Stimulated activated CD8-positive, alpha-beta memory T cell treated with anti-CD3 and anti-CD28 coated beads, Interleukin-15, amount 100 ng/mL, for 1 hour (primary cell): Measurements from ENCODE around the gene ESRP2.

Experiments used
- DNase-seq: peaks from one replicate; pipeline ENCODE4 v3.0.0-alpha.2; 2020; ENCODE audit warnings: low read depth

Gene ESRP2

DNA sequence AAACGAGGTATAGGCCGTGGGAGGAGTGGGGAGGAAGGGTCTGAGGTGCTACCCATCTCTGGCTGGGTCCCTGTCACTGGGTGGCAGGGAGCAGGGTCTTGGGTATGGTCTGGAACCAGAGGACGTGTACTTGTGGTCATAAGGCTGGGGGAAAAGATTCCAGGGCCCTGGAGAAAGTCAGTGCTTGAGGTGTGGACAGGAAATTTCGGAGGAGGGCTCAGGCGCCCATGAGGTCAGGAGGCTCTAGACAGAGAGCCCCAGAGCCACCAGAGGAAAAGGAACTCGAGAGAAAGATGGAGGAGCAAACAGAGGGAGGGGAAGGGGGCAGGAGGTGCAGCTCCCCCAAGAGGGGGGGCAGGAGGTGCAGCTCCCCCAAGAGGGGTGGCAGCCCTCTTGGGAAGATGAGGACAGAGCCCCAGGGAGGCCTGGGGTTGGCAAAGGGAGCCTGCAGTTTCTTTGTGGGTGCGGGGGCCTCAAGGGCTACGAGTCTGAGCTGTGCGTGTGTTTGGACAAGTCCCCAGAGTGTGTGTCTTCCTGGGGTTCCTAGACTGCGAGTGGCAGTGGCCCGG, 27.7 kb upstream of the ESRP2 start:
- no peak for DNase-seq

DNA sequence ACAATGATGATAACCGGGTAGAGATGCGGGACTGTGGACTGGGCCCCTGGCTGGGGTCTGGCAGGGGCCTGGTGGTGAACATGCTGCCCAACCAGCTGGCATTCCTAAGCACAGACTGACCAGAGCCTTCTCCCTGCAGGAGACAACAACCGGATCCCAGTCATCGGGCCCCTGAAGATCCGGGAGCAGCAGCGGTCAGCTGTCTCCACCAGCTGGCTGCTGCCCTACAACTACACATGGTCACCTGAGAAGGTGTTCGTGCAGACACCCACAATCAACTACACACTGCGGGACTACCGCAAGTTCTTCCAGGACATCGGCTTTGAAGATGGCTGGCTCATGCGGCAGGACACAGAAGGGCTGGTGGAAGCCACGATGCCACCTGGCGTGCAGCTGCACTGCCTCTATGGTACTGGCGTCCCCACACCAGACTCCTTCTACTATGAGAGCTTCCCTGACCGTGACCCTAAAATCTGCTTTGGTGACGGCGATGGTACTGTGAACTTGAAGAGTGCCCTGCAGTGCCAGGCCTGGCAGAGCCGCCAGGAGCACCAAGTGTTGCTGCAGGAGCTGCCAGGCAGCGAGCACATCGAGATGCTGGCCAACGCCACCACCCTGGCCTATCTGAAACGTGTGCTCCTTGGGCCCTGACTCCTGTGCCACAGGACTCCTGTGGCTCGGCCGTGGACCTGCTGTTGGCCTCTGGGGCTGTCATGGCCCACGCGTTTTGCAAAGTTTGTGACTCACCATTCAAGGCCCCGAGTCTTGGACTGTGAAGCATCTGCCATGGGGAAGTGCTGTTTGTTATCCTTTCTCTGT, 23.3 kb upstream of the ESRP2 start:
- no peak for DNase-seq

GRCh38 chr16:68257906-68258800, 22.2 kb upstream of the ESRP2 start:
- DNase-seq = no peak

DNA sequence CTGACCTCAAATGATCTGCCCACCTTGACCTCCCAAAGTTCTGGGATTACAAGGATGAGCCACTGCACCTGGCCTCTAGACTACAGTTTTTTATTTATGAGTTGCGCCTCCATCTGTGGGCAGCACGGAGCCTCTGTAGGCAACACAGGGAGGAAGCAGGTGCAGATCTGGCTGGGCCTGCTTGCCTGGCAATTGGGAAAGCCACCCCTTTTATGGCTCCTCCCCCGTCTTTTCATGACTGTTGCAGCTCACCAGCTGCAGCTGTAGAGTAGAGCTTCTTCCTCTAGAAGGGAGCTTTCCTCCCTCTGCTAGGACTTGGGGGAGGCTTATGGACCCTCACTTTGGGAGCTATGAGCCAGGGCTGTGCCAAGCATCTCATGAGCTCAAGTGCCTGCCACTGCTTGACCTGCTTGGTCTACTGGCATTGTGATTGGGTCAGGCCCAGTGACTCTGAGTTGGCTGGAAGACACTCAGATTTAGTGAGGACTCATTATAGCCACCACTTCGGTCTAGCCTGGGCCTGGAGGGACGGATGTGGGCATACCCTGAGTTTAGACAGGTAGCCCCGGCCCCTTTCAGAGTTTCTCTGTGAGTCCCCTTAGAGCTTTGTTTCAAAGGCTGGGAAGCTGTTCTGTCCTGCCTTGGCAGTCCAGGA, 21.5 kb upstream of the ESRP2 start:
- DNase-seq = no peak

DNA sequence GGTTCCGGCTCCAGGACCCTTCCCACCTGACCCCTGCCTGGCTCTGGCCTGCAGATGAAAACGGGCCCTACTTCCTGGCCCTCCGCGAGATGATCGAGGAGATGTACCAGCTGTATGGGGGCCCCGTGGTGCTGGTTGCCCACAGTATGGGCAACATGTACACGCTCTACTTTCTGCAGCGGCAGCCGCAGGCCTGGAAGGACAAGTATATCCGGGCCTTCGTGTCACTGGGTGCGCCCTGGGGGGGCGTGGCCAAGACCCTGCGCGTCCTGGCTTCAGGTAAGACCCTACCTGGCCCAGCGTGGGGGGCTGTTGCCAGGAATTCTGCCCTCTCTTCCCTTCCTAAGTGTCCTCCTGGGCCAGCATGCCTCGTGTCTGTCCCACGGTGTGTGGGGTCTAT, 19.8 kb upstream of the ESRP2 start:
- no peak for DNase-seq

- DNase-seq = no peak
Measured at GRCh38 chr16:68253721-68254120, 17.8 kb upstream of the ESRP2 start.

DNA sequence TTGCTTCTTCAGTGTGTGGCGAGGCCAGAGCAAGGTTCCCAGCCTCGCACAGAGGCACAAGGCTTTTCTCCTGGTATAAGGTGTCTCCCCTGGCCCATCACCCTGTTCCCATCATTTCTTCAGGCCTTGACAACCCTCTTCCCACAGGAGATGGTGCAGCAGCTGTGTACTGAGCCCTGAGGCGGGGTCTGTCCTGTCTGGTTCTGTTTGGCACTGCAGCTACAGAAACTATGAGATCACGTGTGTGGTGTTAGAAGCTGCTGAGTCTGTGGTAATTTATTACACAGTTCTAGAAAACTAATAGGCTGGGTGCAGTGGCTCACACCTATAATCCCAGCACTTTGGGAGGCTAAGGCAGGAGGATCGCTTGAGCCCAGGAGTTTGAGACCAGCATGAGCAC, 16.5 kb upstream of the ESRP2 start:
- no peak for DNase-seq

DNA sequence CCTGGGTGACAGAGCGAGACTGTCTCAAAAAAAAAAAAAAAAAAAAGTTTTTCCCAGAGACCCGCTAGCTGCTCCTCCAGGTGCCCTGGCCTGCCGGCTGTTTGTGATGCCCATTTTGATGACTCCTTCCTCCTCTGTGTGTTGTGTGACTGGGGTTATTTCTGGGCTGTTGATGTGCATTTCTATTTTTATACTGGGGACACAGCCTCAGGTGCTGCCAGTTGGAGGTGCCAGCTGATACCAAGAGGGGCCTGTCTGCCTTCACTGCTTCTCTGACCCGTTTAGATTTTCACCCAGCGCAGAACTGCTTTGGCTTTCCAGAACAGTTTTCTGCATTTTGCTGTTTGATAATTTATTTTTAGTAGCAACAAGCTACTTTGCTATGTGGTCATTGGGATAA, 15.9 kb upstream of the ESRP2 start:
- DNase-seq = no peak

- no peak for DNase-seq
Measured at GRCh38 chr16:68250951-68251350, 15.0 kb upstream of the ESRP2 start.

DNA sequence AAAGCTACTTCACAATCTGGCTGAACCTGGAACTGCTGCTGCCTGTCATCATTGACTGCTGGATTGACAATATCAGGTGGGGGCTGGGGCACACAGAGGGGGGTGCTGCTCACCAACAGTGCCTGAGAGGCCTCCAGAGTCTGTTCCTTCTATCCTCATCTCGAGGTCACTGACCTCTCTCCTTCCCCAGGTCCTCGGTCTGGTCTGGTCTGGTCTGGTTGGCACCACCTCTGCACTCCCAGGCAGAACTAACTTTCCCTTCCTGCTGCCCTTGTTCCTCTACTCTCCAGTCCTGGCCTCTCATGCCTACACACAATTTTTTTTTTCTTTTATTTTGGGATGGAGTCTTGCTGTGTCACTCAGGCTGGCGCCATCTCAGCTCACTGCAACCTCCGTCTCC, 13.4 kb upstream of the ESRP2 start:
- DNase-seq = no peak

DNA sequence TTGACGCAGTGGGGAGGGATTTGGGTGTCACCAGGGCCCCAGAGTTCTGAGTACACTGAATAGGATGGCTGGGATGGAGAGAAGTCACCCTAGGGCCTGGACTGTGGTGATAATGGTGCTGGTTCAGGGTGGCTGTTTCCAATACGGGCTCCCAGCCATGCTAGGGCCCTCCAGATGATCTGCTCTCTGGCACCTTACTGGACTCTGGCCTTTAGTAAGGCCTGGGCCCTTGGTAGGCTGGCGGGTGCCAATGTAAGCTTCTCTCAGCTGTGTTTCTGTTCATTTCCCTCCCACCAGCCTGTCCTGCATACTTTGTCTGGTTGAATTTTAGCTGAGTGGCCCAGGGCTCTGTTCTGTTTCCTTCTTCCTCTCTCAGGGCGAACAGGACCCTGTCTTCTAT, 12.0 kb upstream of the ESRP2 start:
- no peak for DNase-seq

GRCh38 chr16:68247400-68247799, 11.5 kb upstream of the ESRP2 start:
- DNase-seq = no peak

- no peak for DNase-seq
Measured at GRCh38 chr16:68246666-68247065, 10.7 kb upstream of the ESRP2 start.

DNA sequence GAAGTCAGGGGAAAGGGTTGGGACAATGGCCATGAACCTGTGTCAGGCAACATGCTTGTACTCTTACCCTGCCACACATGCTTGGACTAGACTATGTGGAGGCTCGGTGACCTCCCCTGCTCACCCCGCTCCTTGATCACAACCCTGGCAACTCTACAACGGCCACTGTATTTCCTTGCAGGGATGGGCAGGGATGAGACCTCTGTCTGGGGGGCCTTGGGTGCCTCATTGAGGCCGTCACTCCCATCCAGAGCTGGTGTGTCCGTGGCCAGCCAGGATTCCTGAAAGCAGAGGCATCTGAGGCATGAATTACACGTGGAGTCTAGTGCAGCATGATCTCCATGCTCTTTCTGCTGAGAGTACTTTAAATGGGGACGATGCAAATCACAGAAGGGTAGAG, 10.2 kb upstream of the ESRP2 start:
- no peak for DNase-seq

DNA sequence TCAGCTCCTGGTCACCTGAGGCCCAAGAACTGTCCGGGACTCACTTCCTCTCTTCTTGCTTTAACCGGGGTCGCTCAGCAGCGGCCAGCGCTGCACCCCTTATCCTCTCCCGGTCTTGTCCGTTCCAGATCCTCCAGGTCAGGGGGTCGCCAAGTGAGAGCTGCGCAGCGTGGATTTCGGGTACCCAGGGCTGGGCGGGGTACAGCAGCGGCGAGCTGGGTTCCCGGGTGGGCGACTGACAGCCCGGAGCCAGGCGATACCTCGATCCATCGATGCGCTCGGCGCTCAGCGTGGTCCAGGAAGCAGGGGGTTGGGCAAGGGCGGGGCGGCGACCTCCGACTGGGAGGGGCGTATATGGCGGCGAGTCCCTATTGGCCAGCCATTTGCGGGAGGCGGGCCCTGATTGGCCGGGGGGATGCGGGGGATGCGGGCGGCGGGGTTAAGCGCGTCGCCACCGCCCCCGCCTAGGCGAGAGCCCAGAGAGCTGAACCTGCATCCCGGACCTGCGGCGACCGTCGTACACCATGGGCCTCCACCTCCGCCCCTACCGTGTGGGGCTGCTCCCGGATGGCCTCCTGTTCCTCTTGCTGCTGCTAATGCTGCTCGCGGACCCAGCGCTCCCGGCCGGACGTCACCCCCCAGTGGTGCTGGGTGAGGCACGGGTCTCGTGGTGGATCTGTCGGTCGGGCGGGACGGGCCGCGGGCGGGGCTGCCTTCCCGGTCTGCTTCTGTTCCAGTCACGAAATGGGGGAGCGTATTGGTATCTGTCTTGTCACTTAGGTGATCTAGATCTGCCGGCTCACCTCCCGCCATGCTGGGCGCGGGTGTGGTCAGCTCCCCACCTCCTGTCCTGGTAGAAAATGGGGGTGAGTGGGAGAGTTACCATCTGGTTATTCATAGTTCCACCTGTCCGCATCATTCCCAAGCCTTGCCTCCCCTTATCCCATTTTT, 9.3 kb upstream of the ESRP2 start, which contains the start of gene PLA2G15:
TSS of gene PLA2G15 (plus strand) at position 471 of the 951 bp plus-strand sequence. CDS start at position 525, 54 bp downstream.
- peak; percentile 95 for DNase-seq

- no peak for DNase-seq
Measured at GRCh38 chr16:68244481-68244902, 8.6 kb upstream of the ESRP2 start.

DNA sequence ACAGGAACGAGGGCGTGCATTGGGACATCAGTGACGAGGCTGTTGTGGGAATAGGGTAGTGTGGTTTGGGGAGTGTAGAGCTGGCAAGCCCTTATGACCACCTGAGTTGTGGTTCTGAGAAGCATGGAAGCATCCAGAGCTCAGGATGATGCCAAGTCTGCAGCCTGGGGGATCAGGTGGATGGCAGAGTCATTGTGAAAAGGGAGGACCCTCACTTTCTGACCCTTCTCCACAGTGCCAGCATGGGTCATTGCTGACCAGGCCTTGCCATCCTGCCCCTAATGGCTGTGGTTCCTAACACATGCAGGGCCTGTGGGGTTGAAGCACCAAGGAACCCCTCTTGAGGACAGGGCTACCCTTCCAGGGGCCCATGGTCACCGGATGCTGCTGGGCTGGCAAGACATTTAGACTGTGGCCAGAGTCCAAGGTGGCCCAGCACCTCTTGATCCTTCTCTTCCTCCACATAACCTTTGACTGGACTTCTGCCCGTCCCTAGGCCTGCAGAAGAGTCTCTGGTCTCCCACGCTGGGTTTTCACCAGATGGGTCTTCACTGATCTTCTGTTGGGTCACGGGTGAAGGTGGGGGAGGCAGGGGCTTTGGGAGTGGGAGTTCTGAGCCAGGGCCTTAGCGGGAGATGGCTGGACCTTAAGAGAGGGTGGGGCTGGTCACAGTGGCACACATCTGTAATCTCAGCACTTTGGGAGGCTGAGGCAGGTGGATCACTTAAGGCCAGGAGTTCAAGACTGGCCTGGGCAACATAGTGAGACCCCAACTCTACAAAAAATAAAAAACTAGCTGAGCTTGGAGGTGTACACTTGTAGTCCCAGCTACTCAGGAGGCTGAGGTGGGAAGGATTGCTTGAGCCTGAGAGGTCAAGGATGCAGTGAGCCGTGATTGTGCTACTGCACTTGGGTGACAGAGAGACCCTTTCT, 7.3 kb upstream of the ESRP2 start:
- no peak for DNase-seq

- DNase-seq = no peak
Measured at GRCh38 chr16:68242085-68242484, 6.2 kb upstream of the ESRP2 start.

- DNase-seq = no peak
Measured at GRCh38 chr16:68238029-68238345, 2.1 kb upstream of the ESRP2 start.
